HL-60/S4 (cell line): ENCODE measurements around the gene THSD7A.

Experiments used
- in situ Hi-C: fragments of 300-500 bp; cut with MboI; formaldehyde crosslinking; loops from 2 replicates; pipeline ENCODE4 v1.14.3; 2022; ENCODE audit warnings: low sequenced_read_pairs

Gene THSD7A

DNA sequence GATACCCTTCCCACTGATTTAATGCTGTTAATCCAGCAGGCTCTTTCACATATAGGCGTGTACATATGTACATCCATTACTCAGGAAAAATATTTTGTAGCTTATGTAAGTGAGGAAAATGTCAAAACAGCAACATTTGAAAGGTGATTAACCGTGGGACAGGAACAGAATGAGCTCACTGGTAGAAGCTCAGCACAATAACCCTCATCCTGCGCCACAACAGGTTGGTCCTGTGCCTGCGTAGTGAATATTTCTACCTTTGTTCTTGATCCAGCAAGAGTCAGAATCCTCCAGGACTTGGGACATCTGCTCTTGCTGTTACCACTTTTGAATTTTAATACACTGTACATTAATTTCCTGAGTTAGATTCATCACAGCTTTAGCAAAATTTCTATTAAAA, 359.4 kb downstream of the THSD7A start:
- in situ Hi-C loops, result no loop called here

DNA sequence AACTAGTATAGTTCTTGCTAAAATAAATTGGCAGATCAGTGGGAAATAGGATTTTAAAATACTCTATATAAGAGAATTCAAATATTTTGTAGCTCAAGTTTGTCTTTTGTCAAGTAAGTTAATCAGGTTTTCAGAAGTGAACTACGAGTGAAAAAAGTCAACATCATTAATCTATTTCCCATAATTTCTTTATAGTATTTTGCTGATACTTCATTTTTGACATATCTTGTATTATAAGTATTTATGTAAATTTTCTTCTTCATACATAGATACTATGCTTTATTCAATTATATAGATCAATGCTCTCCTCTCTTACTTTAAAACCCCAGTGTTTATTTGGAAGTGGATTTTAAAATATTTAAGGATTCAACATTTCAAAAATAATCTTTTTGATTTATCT, 360.7 kb downstream of the THSD7A start:
- in situ Hi-C loops, result no loop called here

DNA sequence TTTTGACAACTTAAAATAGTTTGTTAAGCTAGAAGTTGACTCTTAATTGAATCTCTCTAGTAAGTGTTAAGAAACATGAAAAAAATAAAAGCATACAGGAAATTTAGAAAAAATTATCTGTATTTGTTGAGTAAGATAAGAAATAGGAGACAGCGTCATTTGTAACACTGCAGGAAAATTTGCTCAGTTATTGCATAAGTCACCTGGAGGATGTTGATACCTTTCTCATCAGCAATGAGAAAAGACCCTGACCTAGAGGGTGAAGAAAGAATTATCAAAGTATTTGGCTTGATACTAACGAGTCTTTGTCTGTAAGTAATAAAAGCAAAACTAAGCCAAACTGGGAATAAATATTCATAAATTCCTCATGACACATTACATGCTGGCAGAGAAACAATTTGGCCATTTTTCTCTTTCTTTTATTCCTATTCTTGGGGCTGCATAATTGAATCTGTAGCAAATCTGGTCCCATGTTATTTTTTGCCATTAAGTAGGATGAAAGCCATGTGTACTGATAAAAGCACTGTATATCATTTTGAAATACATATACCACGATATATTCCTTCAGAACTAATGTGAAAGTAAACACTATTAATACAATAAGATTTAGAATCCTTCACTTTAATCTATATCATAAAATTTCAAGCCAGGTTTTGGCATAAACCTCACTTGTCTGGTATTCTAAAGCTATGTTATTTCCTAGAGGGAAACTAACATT, 362.8 kb downstream of the THSD7A start:
- in situ Hi-C loops, result no loop called here

DNA sequence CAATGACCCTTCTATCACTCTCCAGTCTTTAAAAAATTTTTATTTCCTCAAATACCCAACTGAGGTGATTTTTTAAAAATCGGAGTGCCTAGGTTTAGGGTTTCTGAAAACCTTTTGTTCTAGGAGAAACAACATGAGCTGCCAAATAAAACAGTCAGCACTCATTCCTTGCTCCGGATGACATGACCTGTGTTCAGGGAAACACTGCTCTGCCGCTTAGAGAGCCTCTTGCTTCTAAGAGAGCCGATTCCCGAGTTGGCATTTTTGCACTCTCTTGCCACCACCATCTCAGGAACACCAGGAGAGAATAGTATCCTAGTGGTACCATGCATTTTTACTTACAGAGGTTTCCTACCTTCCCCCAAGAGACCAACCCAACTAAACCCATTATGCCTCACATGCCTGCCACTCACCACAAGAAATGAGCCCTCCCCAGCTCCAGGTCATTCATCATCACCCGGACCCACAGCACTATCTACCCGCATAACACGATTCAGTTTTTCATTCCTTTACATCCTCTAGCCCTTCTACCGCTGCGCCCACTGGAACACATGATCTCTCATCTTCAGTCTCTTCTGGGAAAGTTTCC, 365.4 kb downstream of the THSD7A start:
- in situ Hi-C loops, result no loop called here

DNA sequence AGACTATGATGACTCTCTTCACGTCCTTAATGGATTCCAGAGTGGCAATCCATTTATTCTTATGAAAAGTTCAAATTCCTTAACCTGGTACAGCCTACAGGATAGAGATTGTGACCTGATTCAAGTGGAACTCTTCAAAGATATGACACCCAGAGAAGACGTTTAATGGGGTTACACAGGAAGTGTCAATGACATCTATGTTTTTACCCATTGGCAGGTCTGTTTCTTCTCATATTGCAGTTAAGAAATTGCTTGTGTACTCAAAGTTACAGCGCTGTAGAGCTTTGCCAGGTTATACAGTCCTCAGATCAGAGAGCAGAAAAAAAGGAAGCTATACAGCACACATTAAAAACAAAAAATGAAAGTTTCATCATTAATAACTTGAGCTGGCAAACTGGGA, 367.4 kb downstream of the THSD7A start:
- in situ Hi-C loops, result no loop called here

DNA sequence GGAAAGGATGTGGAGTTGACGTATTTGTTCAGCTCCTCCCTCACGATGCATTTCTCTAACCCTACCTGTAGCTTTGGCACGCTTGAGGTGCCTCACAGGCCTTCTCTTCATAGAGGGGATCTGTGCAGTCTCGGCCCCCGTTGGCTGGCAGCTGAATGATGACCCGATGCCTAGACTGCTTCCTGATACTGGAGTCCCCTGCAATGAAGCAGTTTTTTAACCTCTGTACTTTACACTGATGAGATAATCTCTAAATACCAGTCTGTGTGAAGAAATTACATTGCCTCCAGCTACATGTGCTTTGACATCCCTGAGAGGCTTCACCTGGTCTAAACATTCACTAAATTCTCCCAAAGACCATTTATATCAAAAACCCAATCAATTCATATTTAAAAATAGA, 370.1 kb downstream of the THSD7A start:
- in situ Hi-C loops, result no loop called here

DNA sequence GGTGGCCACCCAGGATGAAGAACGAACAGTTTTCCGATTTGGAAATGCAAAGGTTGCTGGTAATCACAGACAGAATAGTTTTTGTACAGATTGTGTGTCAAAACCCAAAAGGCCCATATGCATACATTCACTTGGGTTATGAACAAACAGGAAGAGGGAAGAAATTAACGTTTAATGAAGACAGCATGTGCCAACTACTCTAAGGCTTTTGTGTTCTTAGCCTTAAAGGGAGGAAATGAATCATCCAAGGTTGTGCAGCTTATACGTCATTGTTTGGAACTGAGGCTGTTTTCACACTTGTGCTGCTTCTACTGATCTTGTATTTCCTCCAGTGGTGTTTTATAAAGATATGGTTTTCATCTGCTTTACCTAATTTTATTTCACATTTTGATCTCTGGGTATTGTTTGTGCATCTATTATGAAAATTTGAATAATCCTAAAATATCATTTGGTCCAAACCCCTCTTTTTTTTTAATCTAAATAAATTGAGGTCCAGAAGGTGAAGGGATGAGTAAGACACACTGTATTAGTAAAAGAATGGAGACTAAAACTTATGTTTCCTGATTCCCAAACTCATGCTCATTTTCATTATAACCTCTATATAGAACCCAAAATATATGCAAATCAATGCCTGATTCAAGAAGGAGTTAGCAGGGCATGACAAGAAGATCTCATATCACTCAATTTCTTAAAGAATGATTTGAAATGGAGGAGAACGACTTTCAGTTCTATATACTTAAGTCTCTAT, 373.1 kb downstream of the THSD7A start:
- in situ Hi-C loops, result no loop called here

DNA sequence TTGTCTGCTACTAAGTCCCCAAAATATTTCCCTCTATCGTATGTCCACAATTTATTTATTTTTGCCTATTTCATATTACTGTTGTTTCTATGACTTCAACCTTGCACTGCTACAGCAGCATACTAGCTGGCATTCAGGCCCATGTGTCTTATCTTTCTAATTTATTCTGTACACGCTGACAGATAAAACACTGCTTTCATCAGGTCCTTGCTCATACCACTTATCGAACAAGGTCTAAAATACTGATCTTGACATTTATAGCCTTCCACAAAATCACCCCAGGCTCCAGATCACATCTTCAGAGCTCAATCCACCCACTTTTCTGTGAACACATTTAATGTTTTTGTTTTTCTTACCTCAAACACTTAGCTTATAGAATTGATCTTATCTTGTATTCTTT, 374.6 kb downstream of the THSD7A start:
- in situ Hi-C loops, result no loop called here

DNA sequence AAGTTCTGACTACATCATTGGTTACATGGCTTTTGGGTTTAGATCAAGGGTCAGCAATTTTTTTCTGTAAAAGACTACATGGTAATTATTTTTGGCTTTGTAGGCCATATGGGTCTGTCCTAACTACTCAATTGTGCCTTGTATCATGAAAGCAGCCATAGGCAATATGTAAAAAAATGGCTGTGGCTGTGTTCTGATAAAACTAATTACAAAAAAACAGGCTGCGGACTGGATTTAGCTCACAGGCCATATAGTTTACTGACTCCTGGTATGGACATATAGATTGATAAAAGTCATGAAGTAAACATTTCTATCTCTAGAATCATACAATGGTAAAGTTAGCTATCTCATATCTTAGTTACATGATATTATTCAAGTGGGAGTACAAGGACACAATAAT, 375.4 kb downstream of the THSD7A start:
- in situ Hi-C loops, result no loop called here

DNA sequence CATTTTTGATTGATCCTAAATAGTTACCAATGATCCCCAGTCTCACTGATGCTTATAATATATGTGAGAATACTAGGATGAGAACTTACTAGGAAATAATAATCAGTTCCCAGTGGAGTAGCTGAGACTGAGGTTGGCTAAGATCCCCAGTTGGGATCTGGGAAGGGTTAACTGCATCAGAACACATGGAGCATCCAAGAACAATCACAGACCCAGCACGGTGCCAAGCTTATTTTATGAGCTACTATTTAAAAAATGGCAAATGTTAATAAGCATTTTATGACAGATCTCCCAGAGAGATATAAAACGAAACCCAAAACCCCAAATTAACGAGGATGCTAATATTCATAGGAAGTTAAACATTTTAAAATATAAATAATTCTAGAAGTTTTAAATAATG, 379.5 kb downstream of the THSD7A start:
- in situ Hi-C loops, result no loop called here

DNA sequence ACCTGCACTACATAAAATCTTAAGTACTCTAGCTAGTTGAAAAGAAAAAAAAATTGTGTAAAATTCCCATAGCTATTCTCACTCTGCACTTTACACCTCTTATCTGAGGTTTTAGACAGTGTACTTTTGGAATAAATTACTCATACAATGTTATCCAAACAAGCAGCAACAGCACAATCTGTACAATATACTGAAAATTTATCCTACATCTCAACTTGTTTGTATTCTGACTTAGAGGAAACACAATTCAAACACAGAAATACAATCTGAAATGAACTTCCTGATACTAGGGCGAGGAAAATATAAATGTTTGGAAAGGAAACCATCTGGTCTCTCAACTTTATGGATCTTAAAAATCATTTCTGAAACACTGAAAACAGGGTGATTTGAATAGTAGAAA, 381.7 kb downstream of the THSD7A start:
- in situ Hi-C loops, result no loop called here

DNA sequence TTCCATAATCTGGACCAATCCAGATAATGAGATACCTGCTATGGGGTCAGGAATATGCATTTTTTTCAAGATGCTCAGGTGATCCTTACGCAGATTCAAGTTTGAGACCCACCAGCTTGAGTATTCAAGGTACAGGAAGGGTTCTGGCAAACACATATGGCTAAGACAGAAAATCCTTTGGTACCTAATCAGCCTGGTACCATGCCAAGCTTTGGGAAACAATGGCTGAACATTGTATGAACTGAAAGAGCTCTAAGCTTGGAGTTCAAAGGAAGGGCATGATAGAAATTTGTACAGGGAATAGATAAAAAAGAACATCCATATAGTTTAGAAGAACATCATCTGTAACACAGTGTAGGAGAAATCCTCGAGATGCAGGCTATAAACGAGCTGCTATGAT, 382.7 kb downstream of the THSD7A start:
- in situ Hi-C loops, result loop anchor here (25.0 kb wide), 1 partner anchor 863 kb away; no protein-coding TSS in a partner anchor

DNA sequence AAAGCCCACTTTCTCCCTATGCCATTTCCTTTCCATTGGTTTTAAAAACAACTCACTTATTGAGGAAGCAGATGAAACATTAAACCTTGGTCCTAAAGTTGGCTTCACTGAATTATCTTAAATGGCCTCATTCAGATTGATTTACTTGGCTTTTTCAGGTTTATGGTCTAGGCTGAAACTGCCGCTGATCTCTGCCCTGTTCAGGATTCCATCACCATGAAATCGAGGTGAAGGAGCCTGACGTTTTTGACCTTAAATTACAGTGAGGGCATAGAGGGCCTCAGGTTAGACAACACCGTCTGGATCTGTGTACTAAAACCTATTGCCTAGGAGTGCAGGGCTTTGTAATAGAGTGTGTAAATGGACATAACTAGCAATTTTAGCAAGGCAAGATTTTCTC, 383.7 kb downstream of the THSD7A start:
- in situ Hi-C loops, result loop anchor here (25.0 kb wide), 1 partner anchor 864 kb away; no protein-coding TSS in a partner anchor

DNA sequence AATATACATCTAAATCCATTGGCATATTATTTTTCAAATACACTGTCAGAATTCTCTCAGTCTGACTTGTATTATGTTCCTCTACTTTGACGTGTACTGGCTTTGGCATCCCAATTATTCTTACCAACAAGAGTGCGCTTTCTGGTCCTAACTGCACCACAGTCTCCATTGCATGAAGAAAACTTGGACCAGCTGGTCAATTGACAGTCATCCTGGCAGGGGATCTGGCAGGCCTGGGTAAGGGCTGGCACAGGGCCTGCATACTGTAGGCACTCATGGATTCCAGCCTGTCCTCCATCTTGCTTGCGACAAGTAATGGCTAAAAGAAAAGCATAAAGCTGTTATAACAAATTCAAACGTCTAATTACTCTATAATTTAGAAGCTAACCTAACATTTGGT, 384.9 kb downstream of the THSD7A start:
- in situ Hi-C loops, result loop anchor here (25.0 kb wide), 1 partner anchor 865 kb away; no protein-coding TSS in a partner anchor

DNA sequence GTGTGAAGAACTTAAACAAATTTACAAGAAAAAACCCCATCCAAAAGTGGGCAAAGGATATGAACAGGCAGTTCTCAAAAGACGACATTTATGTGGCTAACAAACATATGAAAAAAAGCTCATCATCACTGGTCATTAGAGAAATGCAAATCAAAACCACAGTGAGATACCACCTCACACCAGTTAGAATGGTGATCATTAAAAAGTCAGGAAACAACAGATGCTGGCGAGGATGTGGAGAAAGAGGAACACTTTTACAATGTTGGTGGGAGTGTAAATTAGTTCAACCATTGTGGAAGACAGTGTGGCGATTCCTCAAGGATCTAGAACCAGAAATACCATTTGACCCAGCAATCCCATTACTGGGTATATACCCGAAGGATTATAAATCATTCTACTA, 388.1 kb downstream of the THSD7A start:
- in situ Hi-C loops, result loop anchor here (25.0 kb wide), 1 partner anchor 868 kb away; no protein-coding TSS in a partner anchor

DNA sequence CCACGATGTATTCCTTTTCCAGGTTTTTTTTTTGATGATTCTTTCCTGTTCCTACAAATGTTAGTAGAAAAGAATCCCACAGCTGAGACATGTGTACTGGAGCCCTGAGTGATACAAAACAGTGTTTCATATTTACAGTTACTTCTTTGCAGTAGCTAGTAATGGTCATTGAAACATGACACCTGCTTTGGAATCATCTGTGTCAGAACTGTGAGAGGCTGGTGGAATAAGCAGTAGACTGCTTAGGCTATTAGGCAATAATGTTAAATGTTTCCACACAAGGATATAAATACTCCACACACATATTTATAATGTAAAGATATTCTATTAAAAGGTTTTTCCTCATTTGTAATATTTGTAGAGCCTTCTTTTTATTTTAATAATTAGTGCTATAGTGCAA, 394.0 kb downstream of the THSD7A start:
- in situ Hi-C loops, result loop anchor here (25.0 kb wide), 1 partner anchor 874 kb away; no protein-coding TSS in a partner anchor

DNA sequence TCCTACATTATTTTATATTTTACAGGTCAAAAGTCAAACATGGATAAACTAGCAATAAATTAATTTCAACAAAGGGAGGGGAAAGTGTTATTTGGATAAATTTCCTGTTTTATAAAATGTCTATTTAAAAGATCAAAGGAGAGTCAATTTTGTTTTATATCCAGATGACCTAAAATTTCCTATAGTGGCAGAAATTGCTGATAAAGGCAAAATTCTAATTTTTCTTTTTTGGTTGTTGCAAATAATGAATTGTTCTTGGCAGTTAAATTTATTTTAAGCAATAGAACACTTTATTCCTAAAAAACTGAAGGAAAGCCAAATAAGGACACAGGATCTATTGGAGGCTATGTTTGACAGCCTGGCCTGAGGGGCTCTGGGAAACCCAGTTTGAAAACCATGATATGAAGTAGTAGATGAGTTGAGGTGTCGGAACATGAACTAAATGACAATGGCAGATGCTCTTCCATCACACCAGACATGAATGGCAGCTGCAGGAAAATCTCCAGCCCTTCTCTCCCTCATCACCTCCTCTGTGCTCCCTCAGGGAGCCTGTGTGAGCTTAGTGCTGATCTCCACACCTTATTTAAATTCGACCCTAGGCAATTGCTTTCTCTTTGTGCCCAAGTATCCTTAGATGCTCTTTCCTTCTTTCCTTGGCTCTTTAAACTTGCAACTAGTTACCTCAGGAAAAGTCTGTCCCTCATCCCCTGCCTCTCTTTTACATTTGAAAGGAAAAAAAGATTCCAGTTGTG, 395.0 kb downstream of the THSD7A start:
- in situ Hi-C loops, result loop anchor here (25.0 kb wide), 1 partner anchor 875 kb away; no protein-coding TSS in a partner anchor

DNA sequence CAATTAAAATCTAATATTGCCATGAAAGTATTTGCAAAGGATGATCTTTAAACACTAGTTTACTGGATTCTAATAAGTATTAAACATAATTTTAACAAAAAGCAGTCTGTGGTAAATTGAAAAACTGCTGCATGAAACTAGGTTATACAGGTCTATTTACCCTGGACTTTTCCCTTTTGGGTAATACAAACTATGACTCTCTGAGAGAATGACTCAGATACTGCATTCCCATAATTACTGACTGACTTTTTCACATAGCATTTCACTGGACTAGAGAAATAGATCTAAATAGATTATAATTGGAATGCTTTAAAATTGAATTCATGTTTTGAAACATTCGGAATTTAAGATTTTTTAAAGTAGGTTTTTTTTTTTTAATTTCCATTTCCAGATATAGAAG, 395.7 kb downstream of the THSD7A start:
- in situ Hi-C loops, result loop anchor here (25.0 kb wide), 1 partner anchor 876 kb away; no protein-coding TSS in a partner anchor

DNA sequence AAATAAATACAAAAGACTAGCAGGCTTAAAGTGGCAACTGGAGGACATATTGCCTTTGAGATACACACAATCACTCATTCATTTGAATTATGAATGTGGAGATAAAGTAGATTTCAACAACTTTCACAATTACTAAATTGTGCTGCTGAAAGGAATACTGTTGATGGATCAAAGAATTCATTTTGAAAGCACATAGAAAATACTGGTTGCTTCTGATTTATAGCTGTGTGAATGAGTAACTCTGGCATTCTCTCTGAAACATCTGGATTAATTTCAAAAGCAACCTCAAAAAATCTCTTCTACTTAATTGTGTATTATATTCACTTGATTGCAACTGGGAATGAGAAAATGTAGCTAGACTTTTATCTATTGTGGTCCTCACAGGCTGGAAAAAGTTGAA, 397.6 kb downstream of the THSD7A start:
- in situ Hi-C loops, result loop anchor here (25.0 kb wide), 1 partner anchor 878 kb away; no protein-coding TSS in a partner anchor

DNA sequence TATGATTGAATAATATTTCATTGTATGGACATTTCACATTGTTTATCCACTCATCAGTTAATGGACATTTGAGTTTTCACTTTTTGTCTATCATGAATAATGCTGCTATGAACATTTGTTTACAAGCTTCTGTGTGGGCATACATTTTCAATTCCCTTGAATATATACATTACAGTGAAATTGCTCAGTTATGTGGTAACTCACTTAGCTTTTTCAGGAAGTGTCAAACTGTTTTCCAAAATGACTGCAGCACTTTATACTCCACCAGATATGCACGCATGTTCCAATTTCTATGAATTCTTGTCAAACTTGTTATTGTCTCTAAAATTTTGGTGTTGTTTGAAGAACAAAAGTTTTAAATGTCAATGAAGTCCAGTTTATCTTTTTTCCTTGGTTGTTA, 401.2 kb downstream of the THSD7A start:
- in situ Hi-C loops, result loop anchor here (25.0 kb wide), 1 partner anchor 881 kb away; no protein-coding TSS in a partner anchor

DNA sequence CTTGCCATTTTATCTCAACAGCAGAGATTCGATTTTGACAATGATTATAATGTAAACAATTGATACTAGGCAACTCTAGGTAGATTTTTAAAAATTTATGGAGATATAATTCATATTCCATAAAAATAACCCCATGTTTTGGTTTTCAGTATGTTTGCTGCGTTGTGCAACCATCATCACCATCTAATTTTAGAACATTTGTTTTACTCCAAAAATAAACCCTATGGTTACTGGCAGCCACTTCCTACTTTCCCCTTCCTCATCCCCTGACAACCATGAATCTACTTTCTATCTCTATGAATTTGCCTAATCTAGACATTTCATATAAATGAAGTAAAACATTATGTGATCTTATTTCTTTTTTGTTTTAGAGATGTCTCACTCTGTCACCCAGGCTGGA, 401.9 kb downstream of the THSD7A start:
- in situ Hi-C loops, result loop anchor here (25.0 kb wide), 1 partner anchor 882 kb away; no protein-coding TSS in a partner anchor
